Endodermal cell (in vitro differentiated cells): ENCODE measurements around the gene CTU1. TPM values are rescaled to one million over a fixed set of nuclear protein-coding genes. Genes with fewer than 3 reads are reported as not detected.

Experiments
- DNase-seq: peaks from one replicate; pipeline ENCODE4 v3.0.0-alpha.2; 2017
- H3K27ac ChIP-seq: 2 replicates; pipeline ENCODE4 v1.5.1; 2013; ENCODE audit warnings: mild to moderate bottlenecking, low read depth, low read length, moderate library complexity
- H3K27me3 ChIP-seq: 2 replicates; pipeline ENCODE4 v1.6.1; 2013; ENCODE audit warnings: mild to moderate bottlenecking, low read length, moderate library complexity; ENCODE audit not compliant: insufficient read depth, control insufficient read depth, poor library complexity, severe bottlenecking
- H3K36me3 ChIP-seq: 2 replicates; pipeline ENCODE4 v1.7.0; 2013; ENCODE audit warnings: mild to moderate bottlenecking, low read length, moderate library complexity; ENCODE audit not compliant: control insufficient read depth, insufficient read depth
- H3K4me1 ChIP-seq: one replicate; pipeline ENCODE4 v1.7.0; 2013; ENCODE audit warnings: low read length; ENCODE audit not compliant: control insufficient read depth, insufficient read depth
- H3K4me3 ChIP-seq: 2 replicates; pipeline ENCODE4 v1.5.1; 2013; ENCODE audit warnings: mild to moderate bottlenecking, low read length, moderate library complexity
- H3K9ac ChIP-seq: 2 replicates; pipeline ENCODE4 v1.6.1; 2013; ENCODE audit warnings: mild to moderate bottlenecking, low read length, moderate library complexity; ENCODE audit not compliant: poor library complexity, severe bottlenecking; ENCODE audit errors: extremely low read depth
- H3K9me3 ChIP-seq: 2 replicates; pipeline ENCODE4 v1.6.1; 2013; ENCODE audit warnings: mild to moderate bottlenecking, low read length, moderate library complexity; ENCODE audit not compliant: control insufficient read depth
- H3K27ac Mint-ChIP-seq: 2 replicates; pipeline ENCODE4 v1.8.0; 2020; ENCODE audit warnings: mixed read lengths
- H3K27me3 Mint-ChIP-seq: 2 replicates; pipeline ENCODE4 v1.8.0; 2021; ENCODE audit warnings: mild to moderate bottlenecking, mixed read lengths; ENCODE audit not compliant: insufficient read depth
- H3K36me3 Mint-ChIP-seq: 2 replicates; pipeline ENCODE4 v1.8.0; 2020; ENCODE audit warnings: low read depth, mixed read lengths
- H3K4me1 Mint-ChIP-seq: 2 replicates; pipeline ENCODE4 v1.8.0; 2020; ENCODE audit warnings: mixed read lengths
- H3K4me3 Mint-ChIP-seq: 2 replicates; pipeline ENCODE4 v1.8.0; 2020; ENCODE audit warnings: mild to moderate bottlenecking, moderate library complexity, mixed read lengths
- H3K9me3 Mint-ChIP-seq: 2 replicates; pipeline ENCODE4 v1.8.0; 2020; ENCODE audit warnings: mild to moderate bottlenecking, mixed read lengths
- CTCF ChIP-seq: fragments of 200-600 bp; sonication (generic); conservative IDR thresholded peaks from 2 replicates; pipeline ENCODE4 v1.5.0; 2021; ENCODE audit warnings: antibody characterized with exemption, mild to moderate bottlenecking
- WGBS, 2 experiments: methylation state at CpG; one replicate each; pipeline versions ENCODE4 v1.1.5 to v1.1.7; 2013; ENCODE audit warnings: missing lambda C conversion rate in 2 of 2, mixed read lengths in 1 of 2; ENCODE audit not compliant: insufficient coverage in 1 of 2, insufficient read length in 1 of 2; 5-methylcytosine and 5-hydroxymethylcytosine counted together
- total RNA-seq, 2 donors: library from RNA; stranded (reverse); fragmentation: NEBNext Ultra II Directional in 1 of 2; extraction: Animal tissue kit (Norgen Biotek cat#: 25700) in 1 of 2; gene quantifications; 2 replicates in 1 of 2; 3 replicates in 1 of 2; pipeline ENCODE4 v1.2.1, GENCODE V29; 2021

CTU1 gene
- total RNA-seq, 2 donors from 2014 or later = 5.1 to 5.7 TPM

DNA sequence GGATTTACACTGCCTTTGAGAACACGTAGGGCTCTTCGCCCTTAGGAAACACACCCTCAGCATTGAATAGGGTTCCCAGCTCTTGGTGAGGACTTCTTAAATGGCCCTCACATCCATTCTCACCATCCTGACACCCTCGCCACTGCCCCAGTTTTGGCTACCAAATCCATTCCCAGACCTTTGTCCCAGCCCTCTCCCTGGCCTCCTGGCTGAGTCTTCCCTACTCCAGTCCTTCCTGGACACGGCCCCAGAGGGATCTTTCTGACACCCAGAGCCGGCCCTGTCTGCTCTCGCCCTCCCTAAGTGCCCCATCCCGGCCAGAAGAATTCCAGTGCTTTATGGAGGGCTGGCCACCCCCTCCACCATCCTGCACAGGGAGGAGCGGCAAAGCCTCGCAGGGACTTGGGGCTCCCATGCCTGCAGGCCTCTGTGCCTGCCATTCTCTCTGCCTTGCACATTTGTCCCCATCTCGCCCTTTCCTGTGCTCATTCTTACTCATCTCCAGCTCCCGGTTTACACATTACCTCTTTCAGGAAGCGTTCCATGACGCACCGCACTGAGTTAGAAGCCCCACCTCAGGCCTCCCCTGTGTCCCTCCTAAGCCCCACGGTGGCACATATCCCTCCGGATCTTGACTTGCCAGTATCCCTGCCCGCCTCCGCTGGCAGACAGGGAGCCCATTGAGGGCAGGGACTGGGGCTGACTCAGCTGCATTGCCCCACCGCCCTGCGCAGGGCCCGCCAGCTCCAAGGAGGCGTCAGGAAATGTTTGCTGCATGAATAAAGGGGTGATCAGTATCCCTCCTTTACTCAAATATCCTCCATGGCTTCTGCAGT is 14.5 kb downstream of the CTU1 start:
- Histone ChIP-seq H3K9me3 (no peaks in the 10 kb centered on the region), H3K27ac (no peak overlapping the region), H3K36me3 (no peaks in the 10 kb centered on the region), H3K9ac (no peak overlapping the region), H3K27me3 (no peaks in the 10 kb centered on the region), H3K4me1 (no peaks in the 10 kb centered on the region), H3K4me3 (no peak overlapping the region)
- Mint-ChIP-seq H3K9me3 (no peaks in the 10 kb centered on the region), H3K4me1 (peaks cover 18% of the 10 kb centered on the region), H3K36me3 (peaks cover 6% of the 10 kb centered on the region), H3K27me3 (peaks cover 9% of the 10 kb centered on the region), H3K27ac (no peak overlapping the region), H3K4me3 (no peak overlapping the region)
- WGBS, 2 experiments = 86 to 91% methylated on average over 17 to 22 of the region's 22 CpGs
- no peak for DNase-seq
- no peak for TF ChIP-seq CTCF

GRCh38 chr19:51093101-51093500 is 15.1 kb downstream of the CTU1 start:
- Mint-ChIP-seq H3K27me3 (peaks cover 9% of the 10 kb centered on the region), H3K27ac (no peak overlapping the region), H3K36me3 (peaks cover 5% of the 10 kb centered on the region), H3K4me3 (no peak overlapping the region), H3K4me1 (peaks cover 18% of the 10 kb centered on the region), H3K9me3 (no peaks in the 10 kb centered on the region)
- Histone ChIP-seq H3K36me3 (no peaks in the 10 kb centered on the region), H3K27me3 (no peaks in the 10 kb centered on the region), H3K9ac (no peak overlapping the region), H3K9me3 (no peaks in the 10 kb centered on the region), H3K4me3 (no peak overlapping the region), H3K4me1 (no peaks in the 10 kb centered on the region), H3K27ac (no peak overlapping the region)
- no peak for DNase-seq
- no peak for TF ChIP-seq CTCF
- 88 to 92% methylated on average over 8 of the region's 8 CpGs for WGBS, 2 experiments

GRCh38 chr19:51091895-51092873 is 16.0 kb downstream of the CTU1 start:
- no peaks in the 10 kb centered on the region for H3K9me3 Mint-ChIP-seq
- Histone ChIP-seq H3K9ac (no peak overlapping the region), H3K27me3 (no peaks in the 10 kb centered on the region), H3K4me1 (no peaks in the 10 kb centered on the region), H3K9me3 (no peaks in the 10 kb centered on the region), H3K4me3 (no peak overlapping the region), H3K27ac (no peak overlapping the region), H3K36me3 (no peaks in the 10 kb centered on the region)
- no peak for DNase-seq
- WGBS, 2 experiments = 77% methylated on average over 12 to 16 of the region's 16 CpGs
- H3K27ac Mint-ChIP-seq = no peak overlapping the region
- H3K27me3 Mint-ChIP-seq = peaks cover 9% of the 10 kb centered on the region
- no peak overlapping the region for H3K4me3 Mint-ChIP-seq
- no peak for TF ChIP-seq CTCF
- H3K36me3 Mint-ChIP-seq = no peaks in the 10 kb centered on the region
- peaks cover 18% of the 10 kb centered on the region for H3K4me1 Mint-ChIP-seq
